Smooth muscle cell (in vitro differentiated cells): ENCODE data around the gene RABGGTB. TPM values are rescaled to one million over a fixed set of nuclear protein-coding genes. Genes with fewer than 3 reads are reported as not detected.

Experiments used
- DNase-seq: peaks from one replicate; lab custom pipeline; 2025; ENCODE audit not compliant: unreplicated experiment; lab: John Stamatoyannopoulos, UW
- H2AFZ ChIP-seq: fragments of 200-600 bp; sonication (generic); 2 replicates; pipeline ENCODE4 v1.6.0; 2016; ENCODE audit warnings: antibody characterized with exemption, low read depth, mild to moderate bottlenecking
- H3F3A ChIP-seq: fragments of 200-600 bp; sonication (generic); 2 replicates; pipeline ENCODE4 v1.6.0; 2017; ENCODE audit warnings: antibody characterized with exemption, low read depth
- H3K27ac ChIP-seq: fragments of 200-600 bp; sonication (generic); 2 replicates; pipeline ENCODE4 v1.5.1; 2016; ENCODE audit warnings: low read depth, mild to moderate bottlenecking
- H3K27me3 ChIP-seq: fragments of 200-600 bp; sonication (generic); 2 replicates; pipeline ENCODE4 v1.6.1; 2016; ENCODE audit warnings: low read depth, mild to moderate bottlenecking
- H3K36me3 ChIP-seq: fragments of 200-600 bp; sonication (generic); 2 replicates; pipeline ENCODE4 v1.5.1; 2016; ENCODE audit warnings: low read depth
- H3K4me1 ChIP-seq: fragments of 200-600 bp; sonication (generic); 2 replicates; pipeline ENCODE4 v1.5.1; 2016; ENCODE audit warnings: low read depth
- H3K4me2 ChIP-seq: fragments of 200-600 bp; sonication (generic); 2 replicates; pipeline ENCODE4 v1.6.0; 2016; ENCODE audit warnings: mild to moderate bottlenecking
- H3K4me3 ChIP-seq: fragments of 200-600 bp; sonication (generic); 2 replicates; pipeline ENCODE4 v1.5.1; 2016; ENCODE audit warnings: mild to moderate bottlenecking
- H3K79me2 ChIP-seq: fragments of 200-600 bp; sonication (generic); 2 replicates; pipeline ENCODE4 v1.6.0; 2016; ENCODE audit warnings: low read depth, mild to moderate bottlenecking
- H3K9ac ChIP-seq: fragments of 200-600 bp; sonication (generic); 2 replicates; pipeline ENCODE4 v1.6.0; 2016; ENCODE audit warnings: low read depth
- H3K9me3 ChIP-seq: fragments of 200-600 bp; sonication (generic); replicated peaks from 2 replicates; pipeline ENCODE4 v1.5.1; 2016; ENCODE audit warnings: low read depth
- H4K20me1 ChIP-seq: fragments of 200-600 bp; sonication (generic); 2 replicates; pipeline ENCODE4 v1.6.0; 2016; ENCODE audit warnings: low read depth
- WGBS: methylation state at CpG from one replicate; pipeline ENCODE4 v1.1.7; 2016; ENCODE audit warnings: low lambda C conversion rate; 5-methylcytosine and 5-hydroxymethylcytosine counted together
- polyA plus RNA-seq: library from polyadenylated mRNA; unstranded; fragments of >200 nt; fragmentation: Nextera tagmentation; extraction: Ambion mirVana; gene quantifications from 2 replicates; pipeline ENCODE4 v1.2.1, GENCODE V29; 2016
- total RNA-seq: library from RNA; depleted of rRNA; stranded (reverse); fragments of >200 nt; gene quantifications from 2 replicates; pipeline ENCODE4 v1.2.3, GENCODE V29; 2014
- TF ChIP-seq, protein P1 (sequence below): fragments of 200-600 bp; sonication (generic); IDR thresholded peaks from 2 replicates; pipeline ENCODE4 v1.5.1; 2017; ENCODE audit warnings: borderline replicate concordance, mild to moderate bottlenecking, antibody characterized with exemption; ENCODE audit not compliant: insufficient read depth, poor library complexity, severe bottlenecking

Gene RABGGTB
- total and polyA plus RNA-seq, 2 experiments from 2014 or later, result 18.0 to 97.4 TPM

- peaks cover 44% of the 10 kb centered on the region for H3K79me2 ChIP-seq
- H3K9me3 ChIP-seq, result no peaks in the 10 kb centered on the region
- peaks cover 21% of the 10 kb centered on the region for H3F3A ChIP-seq
- peaks cover 39% of the 10 kb centered on the region for H4K20me1 ChIP-seq
- WGBS, result 14% methylated on average over 9 of the region's 9 CpGs
- H3K4me2 ChIP-seq, result peak overlapping the region; percentile 100
- TF ChIP-seq, protein P1, sequence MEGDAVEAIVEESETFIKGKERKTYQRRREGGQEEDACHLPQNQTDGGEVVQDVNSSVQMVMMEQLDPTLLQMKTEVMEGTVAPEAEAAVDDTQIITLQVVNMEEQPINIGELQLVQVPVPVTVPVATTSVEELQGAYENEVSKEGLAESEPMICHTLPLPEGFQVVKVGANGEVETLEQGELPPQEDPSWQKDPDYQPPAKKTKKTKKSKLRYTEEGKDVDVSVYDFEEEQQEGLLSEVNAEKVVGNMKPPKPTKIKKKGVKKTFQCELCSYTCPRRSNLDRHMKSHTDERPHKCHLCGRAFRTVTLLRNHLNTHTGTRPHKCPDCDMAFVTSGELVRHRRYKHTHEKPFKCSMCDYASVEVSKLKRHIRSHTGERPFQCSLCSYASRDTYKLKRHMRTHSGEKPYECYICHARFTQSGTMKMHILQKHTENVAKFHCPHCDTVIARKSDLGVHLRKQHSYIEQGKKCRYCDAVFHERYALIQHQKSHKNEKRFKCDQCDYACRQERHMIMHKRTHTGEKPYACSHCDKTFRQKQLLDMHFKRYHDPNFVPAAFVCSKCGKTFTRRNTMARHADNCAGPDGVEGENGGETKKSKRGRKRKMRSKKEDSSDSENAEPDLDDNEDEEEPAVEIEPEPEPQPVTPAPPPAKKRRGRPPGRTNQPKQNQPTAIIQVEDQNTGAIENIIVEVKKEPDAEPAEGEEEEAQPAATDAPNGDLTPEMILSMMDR, result no peak
- H3K27me3 ChIP-seq, result no peaks in the 10 kb centered on the region
- no peaks in the 10 kb centered on the region for H3K36me3 ChIP-seq
- H3K4me1 ChIP-seq, result peaks cover 29% of the 10 kb centered on the region
- H3K27ac ChIP-seq, result peak overlapping the region; percentile 58
- peak overlapping the region; percentile 82 for H3K9ac ChIP-seq
- peak overlapping the region; percentile 70 for H3K4me3 ChIP-seq
- DNase-seq, result no peak
- peak overlapping the region; percentile 99 for H2AFZ ChIP-seq
Measured at GRCh38 chr1:75785320-75785982, 605 bp upstream of the RABGGTB start.

GRCh38 chr1:75786901-75787493 is 941 bp downstream of the RABGGTB start:
- Histone ChIP-seq H3K79me2 (peaks cover 59% of the 10 kb centered on the region), H3K27me3 (no peaks in the 10 kb centered on the region), H3K4me1 (peaks cover 29% of the 10 kb centered on the region), H3K9ac (peak overlapping the region; percentile 82), H3K9me3 (no peaks in the 10 kb centered on the region), H3K36me3 (peaks cover 11% of the 10 kb centered on the region), H2AFZ (no peak overlapping the region), H3K4me2 (peak overlapping the region; percentile 100), H3K27ac (peak overlapping the region; percentile 58), H3K4me3 (peak overlapping the region; percentile 70), H4K20me1 (peaks cover 55% of the 10 kb centered on the region), H3F3A (peaks cover 32% of the 10 kb centered on the region)
- DNase-seq, result no peak
- TF ChIP-seq, protein P1, result no peak
- 3% methylated on average over 10 of the region's 10 CpGs for WGBS

DNA sequence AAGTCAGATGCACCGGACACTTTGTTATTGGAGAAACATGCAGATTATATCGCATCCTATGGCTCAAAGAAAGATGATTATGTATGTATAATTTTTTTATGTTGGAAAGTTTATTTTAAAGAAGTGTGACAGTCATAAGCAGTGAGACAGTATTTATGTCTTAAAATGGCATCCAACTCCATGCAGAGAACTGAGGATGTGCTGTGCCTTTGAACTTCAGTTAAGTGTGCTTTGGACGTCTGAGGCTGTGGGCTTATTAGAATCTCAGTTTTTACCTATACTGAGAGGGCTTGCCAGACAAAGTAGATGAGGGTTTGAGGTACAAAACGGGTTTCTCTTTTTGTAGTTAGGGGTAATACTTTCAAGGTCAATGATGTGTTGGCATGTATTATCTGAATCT is 1.5 kb downstream of the RABGGTB start:
- peaks cover 60% of the 10 kb centered on the region for H4K20me1 ChIP-seq
- peak overlapping the region; percentile 100 for H3K4me2 ChIP-seq
- peaks cover 16% of the 10 kb centered on the region for H3K36me3 ChIP-seq
- H2AFZ ChIP-seq, result no peak overlapping the region
- DNase-seq, result no peak
- H3K79me2 ChIP-seq, result peaks cover 61% of the 10 kb centered on the region
- peaks cover 36% of the 10 kb centered on the region for H3F3A ChIP-seq
- WGBS, result 5% methylated on average over 4 of the region's 4 CpGs
- TF ChIP-seq, protein P1, result no peak
- H3K4me3 ChIP-seq, result peak overlapping the region; percentile 70
- H3K27me3 ChIP-seq, result no peaks in the 10 kb centered on the region
- no peaks in the 10 kb centered on the region for H3K9me3 ChIP-seq
- H3K9ac ChIP-seq, result peak overlapping the region; percentile 82
- H3K4me1 ChIP-seq, result peaks cover 29% of the 10 kb centered on the region
- H3K27ac ChIP-seq, result peak overlapping the region; percentile 58

DNA sequence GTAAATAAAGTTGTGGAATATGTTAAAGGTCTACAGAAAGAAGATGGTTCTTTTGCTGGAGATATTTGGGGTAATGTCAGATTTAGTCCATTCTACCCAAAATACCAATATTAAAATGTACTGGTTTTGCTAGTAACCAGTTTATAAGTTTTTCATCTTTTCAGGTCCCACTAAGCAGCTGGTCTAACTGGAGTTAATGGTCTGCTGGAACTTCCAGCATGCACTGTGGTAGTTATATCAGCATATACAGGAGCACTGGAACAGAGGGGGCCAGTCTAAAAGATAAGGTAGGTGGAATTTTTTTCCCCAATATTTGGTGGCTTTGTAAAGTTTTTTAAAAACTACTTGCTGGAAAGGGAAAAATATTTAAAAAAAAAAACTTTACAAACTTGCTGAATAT is 3.9 kb downstream of the RABGGTB start:
- Histone ChIP-seq H3K9me3 (no peaks in the 10 kb centered on the region), H3K4me1 (peaks cover 29% of the 10 kb centered on the region), H2AFZ (no peak overlapping the region), H3K4me3 (peak overlapping the region; percentile 70), H3K36me3 (peaks cover 22% of the 10 kb centered on the region), H3K27ac (peak overlapping the region; percentile 58), H3K27me3 (no peaks in the 10 kb centered on the region), H3K79me2 (peaks cover 61% of the 10 kb centered on the region), H3K4me2 (peak overlapping the region; percentile 100), H3F3A (peaks cover 50% of the 10 kb centered on the region), H4K20me1 (peaks cover 83% of the 10 kb centered on the region), H3K9ac (peak overlapping the region; percentile 27)
- TF ChIP-seq, protein P1, result no peak
- DNase-seq, result no peak
